D341Med (cell line): Measurements from ENCODE around the gene PCLO.

Source experiments
- DNase-seq: peaks from one replicate; pipeline ENCODE4 v3.0.0; 2012; ENCODE audit warnings: low spot score

The PCLO gene

DNA sequence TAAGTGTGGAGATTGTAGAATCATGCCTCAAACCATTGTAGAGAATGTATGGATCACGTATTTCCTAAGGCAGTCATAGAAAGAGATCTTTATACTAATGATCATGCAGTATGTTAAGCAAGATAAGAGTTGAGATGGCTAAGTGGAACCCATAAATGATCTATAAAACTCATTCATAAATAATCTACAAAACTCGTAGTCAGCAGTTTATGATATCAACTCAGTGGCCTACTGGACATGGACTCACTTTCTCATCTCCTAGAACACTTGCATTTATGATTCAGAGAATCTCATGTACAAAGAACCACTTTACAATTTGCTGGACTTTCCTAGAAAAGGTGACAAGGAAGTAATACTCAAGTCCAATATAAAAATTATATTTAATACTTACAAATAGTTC lies 339.6 kb downstream of the PCLO start:
- no peak for DNase-seq

DNA sequence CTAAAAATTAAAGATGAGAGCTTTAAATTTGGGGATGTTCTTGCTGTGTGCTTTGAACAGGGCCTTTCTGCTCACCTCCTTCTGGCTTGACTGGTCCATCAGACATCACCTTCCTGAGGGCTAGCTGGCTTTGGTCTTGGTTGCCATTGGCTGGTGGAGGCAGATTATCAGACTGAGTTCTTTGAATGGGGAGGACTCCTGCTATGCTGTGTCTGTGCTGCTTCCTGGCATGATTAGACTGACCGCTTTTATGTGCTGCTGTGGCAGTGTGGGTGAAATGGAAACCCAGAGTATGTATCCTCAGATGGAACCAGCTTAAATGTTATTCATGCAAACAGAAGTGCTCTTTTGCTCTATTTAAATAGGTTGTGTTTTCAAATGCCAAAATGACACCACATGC lies 341.6 kb downstream of the PCLO start:
- no peak for DNase-seq

DNA sequence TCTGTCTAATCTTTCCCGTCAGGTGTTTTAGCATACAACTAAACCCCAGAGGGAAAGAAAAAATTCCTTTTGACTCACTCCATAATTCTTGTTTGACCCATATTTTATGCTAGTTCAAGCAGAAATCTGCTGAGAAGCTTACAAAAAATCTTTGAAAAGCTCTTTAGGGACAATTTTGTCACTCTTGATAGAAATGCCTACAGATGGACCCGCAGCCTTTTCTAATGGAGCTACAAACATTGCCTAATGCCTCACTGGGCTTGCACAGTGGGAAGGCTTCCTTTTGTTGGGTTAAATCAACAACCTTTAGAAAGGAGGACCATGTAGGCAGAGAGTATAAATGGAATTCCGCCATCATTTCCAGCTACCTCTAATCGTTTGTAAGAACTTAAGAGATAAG lies 344.5 kb downstream of the PCLO start:
- DNase-seq: no peak

- DNase-seq: no peak
Measured at GRCh38 chr7:82816272-82816671, 346.4 kb downstream of the PCLO start.

DNA sequence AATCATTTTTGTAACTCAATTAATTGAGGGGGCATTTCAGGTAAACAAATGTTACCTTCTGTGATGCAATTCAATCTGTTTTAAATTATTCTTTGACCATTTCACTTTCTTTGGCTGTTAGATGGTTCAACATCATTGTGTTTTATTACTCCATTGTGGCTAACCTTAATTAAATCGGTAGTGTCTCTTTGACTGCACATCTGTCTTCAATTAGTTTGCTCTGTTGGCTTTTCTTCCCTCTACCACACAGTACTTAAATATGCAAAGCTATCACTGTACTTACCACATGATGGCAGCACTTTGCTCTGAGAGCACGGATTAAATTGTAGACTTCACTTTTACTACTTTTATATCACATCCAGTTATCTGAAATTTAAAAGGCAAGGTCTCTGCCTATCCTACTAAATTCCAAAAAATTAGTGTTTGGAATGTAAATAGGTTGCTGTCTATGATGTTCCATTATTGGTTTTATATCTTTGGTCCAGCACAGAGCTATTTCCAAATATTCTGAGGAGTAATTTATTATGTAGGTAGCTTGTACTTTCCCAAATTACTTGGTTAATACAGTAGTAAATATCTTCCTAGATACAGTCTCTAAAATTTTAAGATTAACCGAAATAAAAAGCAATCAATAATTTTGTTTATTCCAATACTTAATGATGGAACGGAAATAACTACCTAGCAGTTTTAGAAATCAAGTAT lies 352.0 kb downstream of the PCLO start:
- peak; percentile 34 for DNase-seq

GRCh38 chr7:82808633-82809032 lies 354.1 kb downstream of the PCLO start:
- no peak for DNase-seq

GRCh38 chr7:82805527-82805960 lies 357.1 kb downstream of the PCLO start:
- no peak for DNase-seq

GRCh38 chr7:82803411-82803810 lies 359.3 kb downstream of the PCLO start:
- no peak for DNase-seq

DNA sequence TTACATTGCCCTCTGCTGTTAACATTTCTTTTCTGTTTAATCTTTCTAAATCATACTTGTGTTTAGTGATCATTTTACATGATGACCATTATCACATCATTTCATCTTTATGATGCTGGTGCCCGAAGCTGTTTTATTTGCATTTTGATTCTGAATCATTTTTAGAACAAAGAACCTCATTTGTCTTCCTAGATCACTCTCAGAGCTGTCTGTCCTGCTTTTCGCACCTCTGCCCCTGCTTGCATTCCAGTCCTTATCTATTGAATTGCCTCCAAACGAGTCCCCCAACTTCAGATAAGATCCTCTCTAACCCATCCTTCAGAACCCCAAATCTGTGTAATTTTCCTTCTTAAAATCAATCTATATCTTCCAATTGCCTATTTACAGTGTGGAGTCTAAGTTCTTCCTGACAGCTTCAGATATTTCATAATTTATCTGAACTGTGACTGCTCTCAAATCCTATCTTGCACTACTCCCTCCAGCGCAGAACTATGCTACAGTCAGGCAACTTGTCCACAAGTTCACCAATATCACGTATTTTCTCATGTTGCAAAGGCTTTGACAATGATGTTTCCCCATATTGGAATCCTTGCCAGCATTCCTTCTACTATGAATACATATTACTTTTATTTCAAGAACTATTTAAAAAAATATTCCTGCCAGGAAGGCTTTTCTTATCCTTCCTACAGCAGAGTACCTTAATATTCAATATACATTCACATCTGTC lies 372.6 kb downstream of the PCLO start:
- DNase-seq: no peak

DNA sequence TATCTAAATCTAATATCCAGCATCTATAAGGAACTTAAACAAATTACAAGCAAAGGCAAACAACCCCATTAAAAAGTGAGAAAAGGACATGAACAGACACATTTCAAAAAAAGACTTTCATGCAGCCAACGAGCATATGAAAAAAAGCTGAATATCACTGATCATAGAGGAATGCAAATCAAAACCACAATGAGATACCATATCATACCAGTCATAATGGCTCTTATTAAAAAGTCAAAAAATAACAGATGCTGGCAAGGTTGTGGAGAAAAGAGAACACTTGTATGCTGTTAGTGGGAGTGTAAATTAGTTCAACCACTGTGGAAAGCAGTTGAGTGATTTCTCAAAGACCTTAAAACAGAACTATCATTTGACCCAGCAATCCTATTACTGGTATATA lies 384.7 kb downstream of the PCLO start:
- DNase-seq: no peak

- DNase-seq: no peak
Measured at GRCh38 chr7:82762880-82763279, 399.8 kb downstream of the PCLO start.

- no peak for DNase-seq
Measured at GRCh38 chr7:82760831-82761230, 401.9 kb downstream of the PCLO start.

- DNase-seq: no peak
Measured at GRCh38 chr7:82760074-82760473, 402.6 kb downstream of the PCLO start.

- no peak for DNase-seq
Measured at GRCh38 chr7:82755705-82756551, 406.8 kb downstream of the PCLO start.

DNA sequence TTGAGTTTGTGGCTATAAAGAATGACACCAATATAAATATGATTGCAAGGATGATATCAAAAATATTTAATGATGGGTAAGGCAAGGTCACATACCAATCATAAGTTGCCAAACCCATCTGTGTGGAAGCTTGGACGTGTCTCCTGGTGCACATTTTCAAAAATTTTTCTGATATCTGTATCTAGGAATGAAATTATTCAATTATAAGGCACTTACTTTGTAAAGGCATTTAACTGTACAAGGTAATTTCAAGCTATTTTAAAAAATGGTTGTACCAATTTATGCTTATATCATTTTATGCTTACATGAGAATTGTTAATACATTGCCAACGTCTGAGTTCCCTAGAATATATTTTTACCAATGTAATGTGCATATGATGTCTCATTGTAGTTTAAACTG lies 412.7 kb downstream of the PCLO start:
- DNase-seq: no peak

DNA sequence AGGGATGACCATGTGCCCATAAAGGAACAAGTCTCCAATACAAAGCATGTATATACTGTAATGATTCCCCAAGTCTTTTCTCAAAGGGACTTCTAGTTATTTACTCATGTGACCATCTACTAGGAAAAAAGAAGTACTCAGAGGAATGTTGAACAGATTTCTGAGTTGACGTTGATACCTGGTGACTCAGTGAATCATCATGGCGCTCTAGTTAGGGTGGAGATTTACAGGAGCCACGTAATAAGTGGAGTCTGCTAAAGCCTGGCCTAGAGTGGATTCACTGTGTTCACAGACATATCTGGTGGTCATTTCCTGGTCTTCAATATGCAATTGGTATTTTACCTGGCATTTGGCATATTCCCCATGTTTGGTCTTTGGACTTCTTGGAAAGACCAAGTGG lies 416.9 kb downstream of the PCLO start:
- no peak for DNase-seq

- DNase-seq: no peak
Measured at GRCh38 chr7:82745117-82745516, 417.6 kb downstream of the PCLO start.

- DNase-seq: no peak
Measured at GRCh38 chr7:82742163-82742562, 420.5 kb downstream of the PCLO start.

GRCh38 chr7:82741493-82741892 lies 421.2 kb downstream of the PCLO start:
- no peak for DNase-seq

DNA sequence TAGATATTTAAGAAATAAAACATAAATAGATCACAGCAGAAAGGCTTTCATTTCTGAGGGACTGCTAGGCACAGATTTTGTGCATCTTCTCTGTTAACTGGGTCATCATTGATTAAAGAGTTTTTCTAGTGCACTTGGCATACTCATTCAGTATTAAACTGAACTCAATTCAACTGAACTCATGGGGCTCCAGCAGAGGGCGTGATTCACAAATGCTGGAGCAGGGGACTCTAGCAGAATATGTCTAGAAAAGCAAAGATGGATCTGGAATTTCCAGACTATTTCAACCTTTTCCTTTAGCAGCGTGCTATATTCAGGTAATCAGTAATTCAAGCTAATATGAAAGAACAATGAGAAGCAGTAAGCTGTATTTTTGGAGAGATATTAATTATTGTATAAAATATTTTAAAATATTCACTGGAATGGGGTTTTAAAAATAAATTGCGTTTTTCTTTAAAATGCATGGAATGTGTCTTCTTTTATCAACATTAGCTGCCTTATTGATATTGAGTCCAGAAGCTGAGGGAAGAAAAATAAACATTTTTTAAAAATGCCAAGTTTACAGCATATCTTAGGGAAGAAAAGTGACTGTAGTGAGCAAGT lies 422.3 kb downstream of the PCLO start:
- DNase-seq: peak; percentile 58

- DNase-seq: no peak
Measured at GRCh38 chr7:82736633-82737032, 426.1 kb downstream of the PCLO start.

GRCh38 chr7:82732677-82733076 lies 430.0 kb downstream of the PCLO start:
- no peak for DNase-seq
